Natural killer cell (primary cell): Measurements from ENCODE around the gene TNNI3. TPM values are rescaled to one million over a fixed set of nuclear protein-coding genes. Genes with fewer than 3 reads are reported as not detected.

Experiments used
- ATAC-seq, 3 donors: fragments of 150-1000 bp in 2 of 3; fragments of 200-7000 bp in 1 of 3; cut with Tn5 transposase; 1 replicate in 1 of 3; 2 replicates in 2 of 3; pipeline ENCODE4 v1.10.0; 2021; ENCODE audit warnings: mild to moderate bottlenecking in 2 of 3, moderate library complexity in 2 of 3
- DNase-seq, 2 donors: peaks; one replicate each; pipeline versions ENCODE4 v3.0.0 to v3.0.0-alpha.2; 2013 to 2021; ENCODE audit warnings: mixed read lengths in 1 of 2
- H3K27ac ChIP-seq: one replicate; pipeline ENCODE4 v1.5.1; 2013; ENCODE audit warnings: mild to moderate bottlenecking, low read length
- H3K27me3 ChIP-seq: one replicate; pipeline ENCODE4 v1.6.1; 2013; ENCODE audit warnings: low read length; ENCODE audit not compliant: control insufficient read depth, insufficient read depth
- H3K36me3 ChIP-seq: one replicate; pipeline ENCODE4 v1.6.1; 2013; ENCODE audit warnings: low read length; ENCODE audit not compliant: control insufficient read depth, insufficient read depth
- H3K4me1 ChIP-seq: one replicate; pipeline ENCODE4 v1.6.1; 2013; ENCODE audit warnings: low read length; ENCODE audit not compliant: control insufficient read depth, insufficient read depth
- H3K4me3 ChIP-seq: one replicate; pipeline ENCODE4 v1.5.1; 2013; ENCODE audit warnings: low read length
- H3K9me3 ChIP-seq: one replicate; pipeline ENCODE4 v1.6.1; 2013; ENCODE audit warnings: low read length; ENCODE audit not compliant: control insufficient read depth, insufficient read depth
- H3K27ac Mint-ChIP-seq, 2 donors: one replicate each; pipeline ENCODE4 v1.8.0; 2022; ENCODE audit warnings: mild to moderate bottlenecking in 2 of 2, mixed read lengths in 2 of 2, moderate library complexity in 1 of 2
- H3K27me3 Mint-ChIP-seq, 2 donors: one replicate each; pipeline ENCODE4 v1.8.0; 2022; ENCODE audit warnings: low read depth in 2 of 2, mixed read lengths in 2 of 2
- H3K36me3 Mint-ChIP-seq: one replicate; pipeline ENCODE4 v1.8.0; 2022; ENCODE audit warnings: mixed read lengths
- H3K4me1 Mint-ChIP-seq, 2 donors: one replicate each; pipeline ENCODE4 v1.8.0; 2022; ENCODE audit warnings: mixed read lengths in 2 of 2
- H3K4me3 Mint-ChIP-seq: one replicate; pipeline ENCODE4 v1.8.0; 2022; ENCODE audit warnings: mild to moderate bottlenecking, moderate library complexity, mixed read lengths
- H3K9me3 Mint-ChIP-seq, 2 donors: one replicate each; pipeline ENCODE4 v1.8.0; 2022; ENCODE audit warnings: mixed read lengths in 2 of 2
- CTCF ChIP-seq: fragments of 200-600 bp; IDR thresholded peaks from one replicate; pipeline ENCODE4 v1.8.0; 2022; ENCODE audit warnings: antibody characterized with exemption
- WGBS: methylation state at CpG from one replicate; pipeline ENCODE4 v1.1.7; 2013; ENCODE audit warnings: missing lambda C conversion rate; ENCODE audit not compliant: insufficient coverage; 5-methylcytosine and 5-hydroxymethylcytosine counted together
- intact Hi-C: fragments of 100-400 bp; cut with micrococcal nuclease; formaldehyde crosslinking; loops from one replicate; pipeline ENCODE4 v1.14.2; 2022
- total RNA-seq, 4 donors: library from RNA; stranded (reverse); fragments of 120-200 nt in 1 of 4; gene quantifications; one replicate each; pipeline versions ENCODE4 v1.2.3 to v1.2.4, GENCODE V29; 2013 to 2022

The TNNI3 gene
- total RNA-seq, 3 donors from 2014 or later (not counting 1 experiment from before 2014, with no cell fraction given) = 0.94 TPM; not detected in 2

- Histone ChIP-seq H3K4me1 (peaks cover 22% of the 10 kb centered on the region), H3K9me3 (no peaks in the 10 kb centered on the region), H3K27me3 (peaks cover 31% of the 10 kb centered on the region), H3K36me3 (no peaks in the 10 kb centered on the region), H3K4me3 (no peak overlapping the region), H3K27ac (no peak overlapping the region)
- intact Hi-C loops = no loop called here
- no peak for TF ChIP-seq CTCF
- Mint-ChIP-seq H3K4me1 (peaks cover 12 to 25% of the 10 kb centered on the region in 2 donors), H3K27ac (no peak overlapping the region), H3K9me3 (no peaks in the 10 kb centered on the region), H3K27me3 (peaks cover 22 to 39% of the 10 kb centered on the region in 2 donors), H3K36me3 (no peaks in the 10 kb centered on the region), H3K4me3 (no peak overlapping the region)
- WGBS = 70% methylated on average over 20 of the region's 20 CpGs
- DNase-seq (no peak), ATAC-seq (no peak)
Observed at GRCh38 chr19:55181740-55182139, 24.2 kb upstream of the TNNI3 start.

GRCh38 chr19:55179606-55180484 lies 22.3 kb upstream of the TNNI3 start, which contains the start of gene SYT5:
Gene SYT5, minus strand, starts transcription at chr19:55180289. Its CDS starts 1,248 bp downstream, at chr19:55179041.
- H3K4me1 Mint-ChIP-seq = peaks cover 12 to 25% of the 10 kb centered on the region in 2 donors
- ATAC-seq (peak; percentile 37 to 49 (median 47)), DNase-seq (peak; percentile 69 to 80)
- 3% methylated on average over 58 of the region's 68 CpGs for WGBS
- H3K27ac Mint-ChIP-seq = peak within 1 kb of the TSS; percentile 84 to 94
- H3K36me3 Mint-ChIP-seq = no peaks in the 10 kb centered on the region
- TF ChIP-seq CTCF = no peak
- peaks cover 22% of the 10 kb centered on the region for H3K4me1 ChIP-seq
- H3K27ac ChIP-seq = no peak within 1 kb of the TSS
- peak within 1 kb of the TSS; percentile 22 for H3K4me3 ChIP-seq
- no peaks in the 10 kb centered on the region for H3K9me3 ChIP-seq
- peak within 1 kb of the TSS; percentile 80 for H3K4me3 Mint-ChIP-seq
- no peaks in the 10 kb centered on the region for H3K36me3 ChIP-seq
- intact Hi-C loops = loop anchor here (1.0 to 5.0 kb wide), 2 partner anchors 63 to 472 kb away; partner anchors contain the start of gene PPP1R12C
- H3K27me3 Mint-ChIP-seq = peaks cover 31 to 44% of the 10 kb centered on the region in 2 donors
- no peaks in the 10 kb centered on the region for H3K9me3 Mint-ChIP-seq
- H3K27me3 ChIP-seq = peaks cover 38% of the 10 kb centered on the region

- H3K27me3 Mint-ChIP-seq = peaks cover 31 to 44% of the 10 kb centered on the region in 2 donors
Observed at GRCh38 chr19:55178781-55179599, 21.5 kb upstream of the TNNI3 start.

More at GRCh38 chr19:55178781-55179599, 21.5 kb upstream of the TNNI3 start:
- DNase-seq (peak; percentile 98), ATAC-seq (peak; percentile 82 to 92 (median 87))
- Histone ChIP-seq H3K4me3 (peak overlapping the region; percentile 22), H3K27ac (no peak overlapping the region), H3K27me3 (peaks cover 46% of the 10 kb centered on the region), H3K36me3 (no peaks in the 10 kb centered on the region), H3K4me1 (peaks cover 29% of the 10 kb centered on the region), H3K9me3 (no peaks in the 10 kb centered on the region)
- intact Hi-C loops = loop anchor here (1.0 to 5.0 kb wide), 2 partner anchors 62 to 473 kb away; partner anchors contain the start of gene PPP1R12C
- TF ChIP-seq CTCF = no peak
- Mint-ChIP-seq H3K9me3 (no peaks in the 10 kb centered on the region), H3K4me1 (peaks cover 12 to 31% of the 10 kb centered on the region in 2 donors), H3K4me3 (peak overlapping the region; percentile 80), H3K27ac (peak overlapping the region; percentile 84 to 94), H3K36me3 (no peaks in the 10 kb centered on the region)
- WGBS = 6% methylated on average over 61 of the region's 61 CpGs
